OCI-M2 (cell line): Measurements from ENCODE around the gene BOD1L1.

Experiments
- DNase-seq: peaks from one replicate; lab custom pipeline; 2025; ENCODE audit not compliant: unreplicated experiment; lab: John Stamatoyannopoulos, UW

Gene BOD1L1

DNA sequence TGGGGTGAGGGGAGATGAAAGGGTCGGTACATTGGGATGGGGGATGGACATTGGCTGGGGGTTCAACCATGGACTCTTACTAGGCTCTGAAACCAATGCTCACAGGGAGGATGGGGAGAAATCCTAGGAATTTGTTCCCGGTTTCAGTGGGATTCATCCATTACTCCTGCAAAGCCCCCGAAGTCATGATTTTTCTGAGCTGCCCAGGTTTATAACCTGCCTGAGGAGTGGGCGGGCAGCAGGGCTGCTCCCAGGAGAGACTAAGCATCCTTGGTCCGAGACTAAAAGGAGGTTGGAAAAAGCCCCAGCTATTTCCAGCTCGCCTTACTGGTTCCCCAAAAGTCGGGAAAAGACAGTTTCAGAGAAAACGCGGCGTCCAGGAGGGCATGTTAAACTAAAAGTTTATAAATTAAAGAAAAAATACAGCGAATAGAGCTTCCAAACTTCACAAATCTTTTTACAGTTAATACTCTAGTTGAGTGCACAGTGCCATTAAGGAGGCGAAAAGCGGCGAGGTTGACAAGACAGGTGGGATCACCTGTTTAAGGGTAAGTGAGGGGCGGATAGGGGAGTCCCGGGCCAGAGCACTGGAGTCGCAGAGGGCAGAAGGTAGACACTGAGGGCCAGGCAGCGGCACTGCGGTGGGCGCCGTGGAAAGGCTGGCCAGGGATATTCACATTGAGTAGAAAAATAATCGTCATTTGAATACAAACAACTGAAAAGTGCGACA, 86.9 kb downstream of the BOD1L1 start:
- DNase-seq = no peak

DNA sequence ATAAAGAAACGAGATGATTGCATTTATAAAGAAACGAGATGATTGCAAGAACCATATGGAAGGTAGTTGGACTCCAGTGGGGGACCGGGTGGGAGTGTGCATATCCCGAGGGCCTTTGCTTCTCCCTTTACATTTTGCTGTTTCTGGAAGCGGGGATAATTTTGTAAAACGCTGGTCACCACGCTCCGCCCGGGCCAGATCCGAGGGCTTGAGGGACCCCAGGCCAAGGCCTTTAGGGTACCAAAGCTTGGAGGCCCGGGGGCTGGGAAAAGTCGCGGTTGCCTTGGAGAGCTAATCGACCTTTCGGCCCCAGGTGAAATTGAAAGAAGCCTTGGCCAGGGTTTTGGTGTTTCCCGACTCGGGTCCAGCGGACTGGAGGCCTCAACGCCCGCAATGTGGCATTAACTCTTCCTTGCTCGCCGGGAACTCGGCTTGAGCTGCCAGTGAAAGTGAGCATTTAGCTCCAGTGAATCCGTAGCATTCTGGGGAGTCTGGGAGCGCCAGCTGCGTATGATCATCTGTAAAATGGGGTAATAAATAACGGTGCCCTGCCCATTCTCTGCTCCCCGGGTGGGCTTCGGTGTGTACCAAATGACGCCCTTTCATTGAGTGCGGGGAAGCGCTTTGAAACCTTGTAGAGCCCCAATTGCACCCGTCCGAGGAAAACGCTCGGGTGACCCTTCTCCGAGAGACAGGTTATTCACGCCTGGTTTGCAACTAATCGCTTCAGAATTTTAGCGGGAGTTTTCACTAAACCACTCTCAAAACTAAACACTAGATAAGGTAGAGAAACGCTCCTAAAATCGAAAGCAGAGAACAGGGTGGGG, 87.7 kb downstream of the BOD1L1 start:
- DNase-seq = no peak

DNA sequence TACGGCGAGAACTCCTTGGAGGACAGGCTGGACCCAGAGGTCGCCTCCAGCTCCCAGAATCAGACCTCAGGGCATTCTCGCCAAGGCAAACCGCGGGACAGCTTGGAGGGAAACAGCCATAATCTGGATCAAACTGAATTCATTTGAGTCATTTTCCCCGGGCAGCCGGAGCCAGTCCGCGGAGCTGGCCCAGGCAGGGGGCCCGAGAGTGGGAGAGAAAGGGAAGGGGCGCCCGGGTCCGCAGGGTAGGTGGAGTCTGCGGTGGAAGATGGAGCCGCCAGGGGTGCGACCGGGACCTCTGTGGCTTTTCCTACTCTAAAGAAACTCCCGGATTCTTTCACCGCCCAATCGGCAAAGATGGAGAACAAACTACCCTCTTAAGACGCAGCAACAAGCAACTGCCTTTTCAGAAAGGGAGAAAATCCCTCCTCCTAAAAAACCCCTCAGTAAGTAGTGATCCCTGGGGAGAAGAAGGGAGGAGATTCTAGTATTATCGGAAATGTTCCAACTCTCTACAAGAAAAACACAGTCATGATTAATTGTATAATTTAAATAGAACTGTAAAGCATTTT, 88.4 kb downstream of the BOD1L1 start:
- no peak for DNase-seq

DNA sequence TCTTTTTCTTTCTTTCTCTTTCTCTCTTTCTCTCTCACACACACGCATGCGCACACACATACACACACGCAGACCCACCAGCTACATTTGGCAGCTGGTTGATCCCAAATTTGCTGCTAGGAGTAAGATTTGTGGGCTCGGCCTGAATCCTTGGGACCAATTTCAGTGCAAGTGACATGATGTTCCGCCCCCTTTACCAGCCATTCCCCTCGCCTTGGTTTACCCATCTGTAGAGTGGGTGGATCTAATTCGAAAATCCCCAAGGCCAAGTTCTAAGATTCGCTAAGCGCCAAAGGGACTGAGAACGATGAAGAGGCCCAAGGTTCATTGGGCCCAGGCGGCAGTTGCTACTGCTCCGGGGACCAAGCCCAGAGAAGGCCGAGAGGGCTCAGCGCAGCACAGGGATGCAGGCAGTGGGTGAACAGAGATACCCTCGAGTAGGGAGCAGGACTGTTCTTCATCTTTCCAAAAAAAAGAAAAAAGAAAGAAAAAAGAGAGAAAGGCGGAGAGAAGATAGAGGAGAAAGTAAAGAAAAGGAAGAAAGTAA, 89.0 kb downstream of the BOD1L1 start:
- DNase-seq = no peak

DNA sequence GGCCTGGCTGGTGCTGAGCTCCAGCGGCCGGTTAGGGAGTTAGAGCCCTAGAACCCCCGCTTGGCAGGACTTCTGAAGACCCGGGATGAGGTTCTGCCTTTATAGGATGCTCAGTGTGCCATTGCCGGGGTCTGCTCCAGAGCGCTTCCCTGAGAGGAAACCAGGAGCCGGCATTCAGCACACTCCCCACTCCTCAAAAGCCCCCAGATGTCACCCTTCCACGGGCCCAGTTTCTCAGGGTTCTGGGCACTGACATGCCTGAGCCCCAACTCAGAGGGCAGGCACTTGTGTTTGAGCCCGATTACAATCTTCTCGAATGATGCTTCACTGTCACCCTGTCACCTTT, 89.7 kb downstream of the BOD1L1 start:
- no peak for DNase-seq

DNA sequence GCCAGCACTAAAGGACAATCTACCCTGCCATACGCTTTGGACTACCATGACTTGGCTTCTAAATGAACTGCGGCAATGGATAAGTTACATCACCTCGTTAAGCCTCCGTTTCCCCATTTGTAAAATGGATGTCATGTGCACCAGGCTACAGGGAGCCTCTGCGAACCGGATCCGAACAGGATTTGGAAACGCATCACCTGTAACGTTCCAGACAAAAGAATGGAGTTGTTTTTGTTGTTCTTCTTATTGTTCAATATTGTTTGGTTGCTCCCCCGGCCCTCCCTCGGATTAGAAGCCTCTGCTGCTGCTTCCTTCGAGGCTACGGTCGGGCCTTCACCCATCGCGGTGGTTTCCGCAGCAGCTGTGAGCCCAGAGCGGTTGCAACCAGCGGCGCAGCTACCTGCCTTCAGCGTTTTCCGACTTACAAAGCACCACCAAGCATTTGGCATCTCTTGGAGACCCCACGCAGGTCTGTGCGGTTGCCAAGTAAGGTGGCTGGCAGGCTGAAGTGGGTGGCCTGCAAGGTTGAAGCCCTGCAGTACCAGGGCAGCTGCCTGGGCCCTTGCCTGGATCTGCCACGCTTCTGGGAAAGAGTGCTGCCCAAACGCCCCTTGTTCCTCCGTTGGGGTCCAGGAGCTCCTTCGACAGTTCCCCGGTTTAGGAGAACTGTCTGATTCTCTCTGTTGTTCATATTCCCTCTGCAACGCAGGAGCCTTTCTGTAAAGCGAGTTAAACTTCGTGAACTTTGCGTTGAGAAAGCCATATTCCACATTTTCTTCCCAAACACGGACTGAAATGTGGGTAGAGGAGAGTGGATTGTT, 90.3 kb downstream of the BOD1L1 start:
- no peak for DNase-seq

DNA sequence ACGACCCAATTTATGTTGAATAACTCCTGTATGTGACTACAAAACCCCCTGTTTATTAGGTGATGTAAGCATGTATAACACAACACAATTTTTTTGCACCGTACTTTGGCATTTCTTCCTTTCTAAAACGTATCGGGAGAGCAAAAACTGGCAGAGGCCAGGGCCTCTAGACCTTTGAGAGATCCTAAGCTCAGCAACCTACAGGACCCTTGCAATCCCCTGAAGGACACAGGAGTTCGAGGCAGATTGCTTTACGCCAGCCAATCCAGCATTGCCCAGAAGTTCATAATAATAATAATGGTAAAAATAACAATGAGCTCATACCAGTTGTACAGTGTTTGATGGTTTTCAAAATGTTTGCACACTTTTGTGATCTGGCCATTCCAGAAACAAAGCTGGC, 90.9 kb downstream of the BOD1L1 start:
- no peak for DNase-seq

DNA sequence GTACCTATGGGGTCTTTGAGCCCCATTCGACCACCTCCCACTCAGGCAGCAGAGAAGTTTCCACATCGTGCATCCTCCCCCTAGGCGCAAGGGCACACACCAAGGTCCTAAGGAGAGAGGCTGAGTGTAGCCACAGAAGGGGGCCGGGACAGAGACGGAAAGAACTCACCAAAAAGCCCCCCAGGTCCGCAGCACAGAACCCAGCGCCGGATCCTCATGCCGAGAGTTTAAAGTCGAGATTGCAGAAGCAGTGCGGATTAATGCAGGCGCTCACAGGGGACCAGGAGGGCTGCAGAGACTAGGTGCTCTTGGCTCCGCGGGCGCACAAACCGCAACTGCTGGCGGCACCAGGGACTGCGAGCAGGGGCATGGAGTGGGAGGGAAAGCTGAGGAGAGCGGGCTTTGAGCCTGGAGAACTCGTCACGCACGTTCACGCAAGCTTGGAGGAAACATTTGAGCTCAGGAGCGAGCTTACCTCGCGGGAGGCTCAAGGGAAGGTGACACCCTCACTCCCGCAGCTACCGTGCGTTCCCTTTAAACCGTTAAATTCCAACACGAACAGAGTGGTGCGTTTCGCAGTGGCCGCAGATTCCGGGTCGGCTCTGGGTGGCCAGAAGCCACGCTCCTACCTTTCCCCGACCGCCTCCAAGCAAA, 91.7 kb downstream of the BOD1L1 start:
- no peak for DNase-seq

DNA sequence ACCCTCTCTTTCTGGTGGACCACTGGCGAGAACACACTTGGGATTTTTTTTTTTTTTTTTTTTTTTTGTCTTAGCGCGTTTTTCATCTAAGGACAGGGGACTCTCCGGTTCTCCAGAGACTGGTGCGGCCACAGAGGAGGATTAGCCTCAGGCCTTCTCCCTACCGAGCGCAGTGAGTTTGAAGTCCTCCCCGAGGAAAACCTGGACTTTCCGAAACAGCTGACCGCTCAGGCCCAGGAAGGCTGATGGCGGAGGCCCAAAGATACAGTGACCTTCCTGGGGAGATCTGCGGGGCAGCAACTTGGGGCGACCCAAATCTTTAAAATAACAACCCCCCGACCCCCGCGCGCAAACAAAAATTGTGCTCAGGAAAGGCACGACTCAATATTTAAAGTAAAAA, 92.4 kb downstream of the BOD1L1 start:
- DNase-seq = no peak

DNA sequence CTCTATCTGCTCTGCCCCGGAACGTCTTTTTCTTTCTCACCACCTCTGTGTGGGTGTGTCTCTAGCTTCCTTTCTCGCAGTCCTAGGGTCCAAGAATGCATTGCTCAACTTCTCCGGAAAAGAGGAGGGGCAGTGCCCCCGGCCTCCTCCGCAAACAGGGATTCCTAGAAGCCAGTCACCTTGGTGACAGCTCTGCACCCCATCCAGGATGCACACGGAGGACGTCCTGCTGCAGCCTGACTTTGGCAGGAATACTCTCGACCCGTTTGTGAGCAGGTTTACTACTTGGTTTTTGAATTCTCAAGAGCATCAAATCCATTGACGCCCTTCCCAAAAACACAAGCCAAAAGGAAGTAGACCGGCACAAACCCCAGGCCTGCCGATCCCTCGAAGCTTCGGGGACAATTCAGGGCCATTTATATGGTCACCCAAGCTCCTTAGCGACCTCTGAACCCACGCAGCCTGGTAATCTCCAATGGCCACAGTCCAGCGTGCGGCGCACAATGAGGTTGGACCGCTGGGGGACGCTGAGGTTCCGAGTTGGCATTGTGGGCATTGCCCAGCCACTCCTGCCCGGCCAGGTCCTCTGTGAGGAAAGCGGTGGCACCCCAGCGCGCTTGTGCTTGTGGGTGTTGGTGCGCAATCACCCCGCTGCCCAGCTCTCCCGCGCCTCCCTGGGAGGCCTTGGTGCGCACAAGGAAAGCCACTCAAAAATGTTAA, 93.0 kb downstream of the BOD1L1 start:
- DNase-seq = no peak

DNA sequence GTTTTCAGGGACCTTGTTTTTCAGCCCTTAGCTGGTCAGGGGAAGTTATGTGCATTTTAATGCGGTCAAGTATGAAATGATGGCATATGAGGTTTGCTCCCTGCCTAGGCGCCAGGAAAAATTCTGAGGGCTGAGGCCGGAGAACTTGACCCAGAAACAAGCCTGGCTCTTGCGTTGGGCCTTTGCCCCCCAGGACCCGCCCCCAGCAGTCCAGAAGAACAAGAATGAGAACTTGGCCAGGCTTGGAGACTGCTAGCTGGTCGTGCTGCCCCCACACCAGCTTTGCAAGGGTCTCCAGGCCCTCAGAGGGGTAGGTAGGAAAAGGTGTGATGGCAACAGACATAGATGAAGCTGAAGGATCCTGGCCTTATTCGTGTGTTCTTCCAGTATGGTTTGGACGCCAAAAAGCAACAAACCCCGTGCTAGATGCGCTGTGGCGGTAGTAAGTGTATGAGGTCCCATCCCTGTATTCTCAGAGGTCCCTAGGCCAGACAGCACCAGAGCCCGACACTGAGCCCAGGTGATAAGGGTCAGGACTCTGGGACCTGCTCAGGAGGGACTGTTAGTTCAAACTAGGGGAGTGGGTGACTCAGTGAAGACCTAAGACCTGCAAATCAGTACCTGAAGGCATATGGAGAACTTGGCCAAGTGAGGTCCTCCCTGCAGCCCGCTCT, 93.7 kb downstream of the BOD1L1 start:
- DNase-seq = no peak

DNA sequence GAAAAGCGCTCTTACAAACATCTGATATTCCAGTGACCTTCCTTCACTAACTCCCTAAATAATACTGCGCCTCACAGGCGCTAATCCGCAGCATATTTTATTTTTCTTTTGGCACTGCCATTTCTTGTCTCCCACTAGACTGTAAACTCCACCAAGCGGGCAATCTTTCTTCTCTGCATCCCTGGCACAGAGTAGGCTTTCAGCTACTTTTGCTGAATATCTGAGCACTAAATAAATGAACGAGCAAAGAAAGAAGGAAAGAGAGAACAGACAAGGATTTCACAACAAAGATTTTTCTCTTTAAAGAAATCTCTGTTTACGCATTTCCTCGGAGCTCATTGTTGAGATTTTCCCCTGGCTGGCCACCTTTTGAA, 95.9 kb downstream of the BOD1L1 start:
- DNase-seq = no peak

DNA sequence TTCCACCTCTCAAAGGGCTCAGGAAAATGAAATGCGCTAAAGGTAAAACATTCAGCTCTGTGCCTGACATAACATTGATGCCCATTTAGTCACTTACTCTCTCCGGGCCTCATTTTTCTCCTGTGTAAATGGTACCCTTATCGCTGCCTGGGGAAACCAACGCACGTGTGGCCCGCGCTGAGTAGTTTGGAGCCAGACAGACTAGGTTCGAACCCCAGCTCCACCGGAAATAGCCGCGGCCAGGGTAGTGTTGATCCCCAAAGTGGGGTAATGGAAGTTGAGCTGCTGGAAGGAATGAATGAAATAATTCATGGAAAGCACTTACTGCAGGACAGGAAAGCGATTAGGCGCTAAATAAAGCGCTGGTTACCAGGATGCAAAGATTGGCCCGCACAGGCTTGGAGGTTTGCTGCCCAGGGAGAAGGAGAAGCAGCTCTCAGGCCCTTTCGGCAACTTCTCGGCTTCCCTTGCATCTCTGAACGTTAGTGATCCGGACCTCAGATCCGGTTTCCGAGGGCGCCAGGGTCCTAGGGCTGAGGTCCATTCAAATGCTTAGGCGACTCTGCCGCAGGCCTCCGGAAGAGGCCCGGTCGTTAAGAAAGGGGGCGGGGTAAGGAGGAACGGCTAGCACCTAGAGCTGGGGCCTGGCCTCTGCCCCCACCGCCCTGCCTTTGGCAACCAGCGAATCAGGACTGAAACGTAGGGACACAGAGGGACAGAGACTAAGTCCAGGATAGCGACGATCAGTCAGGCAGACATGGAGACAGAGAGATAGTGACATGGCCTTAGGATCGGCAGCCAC, 96.5 kb downstream of the BOD1L1 start:
- no peak for DNase-seq

DNA sequence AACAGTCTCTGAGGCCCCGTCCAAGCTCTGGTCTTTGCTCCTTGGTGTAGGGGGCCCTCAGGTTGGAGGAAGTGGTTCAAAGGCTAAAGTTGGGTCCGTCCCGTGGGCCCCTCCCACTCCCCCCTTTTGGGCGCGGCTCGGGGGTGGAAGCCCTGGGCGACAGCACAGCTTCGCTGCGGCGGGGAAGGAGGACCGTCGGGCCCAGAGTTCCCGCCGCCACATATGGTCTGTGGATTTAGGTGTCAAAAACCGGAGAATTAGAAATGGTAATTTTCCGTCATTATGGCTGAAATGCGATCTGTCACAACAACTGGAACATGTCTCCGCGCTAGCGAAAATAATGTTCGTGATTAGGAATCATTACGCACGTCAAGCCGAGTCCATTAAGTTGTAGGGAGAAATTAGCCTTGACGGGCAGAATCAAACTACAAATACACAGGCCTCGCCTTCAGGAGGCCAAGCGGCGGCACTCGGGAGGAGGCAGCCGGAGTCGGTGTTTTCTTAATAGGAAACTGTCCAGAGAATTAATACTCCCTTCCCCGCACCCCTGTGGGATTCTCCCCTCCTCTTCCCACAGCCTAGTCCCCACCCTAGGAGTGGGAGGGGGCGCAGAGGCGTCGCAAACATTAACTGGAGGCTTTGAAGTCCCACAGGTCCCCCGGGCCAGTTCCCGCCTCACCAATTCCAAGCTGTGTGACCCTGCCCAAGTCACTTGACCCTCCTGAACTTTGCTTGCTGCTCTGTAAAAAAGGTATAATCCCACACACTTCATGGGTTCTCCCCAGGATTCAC, 98.2 kb downstream of the BOD1L1 start:
- no peak for DNase-seq

DNA sequence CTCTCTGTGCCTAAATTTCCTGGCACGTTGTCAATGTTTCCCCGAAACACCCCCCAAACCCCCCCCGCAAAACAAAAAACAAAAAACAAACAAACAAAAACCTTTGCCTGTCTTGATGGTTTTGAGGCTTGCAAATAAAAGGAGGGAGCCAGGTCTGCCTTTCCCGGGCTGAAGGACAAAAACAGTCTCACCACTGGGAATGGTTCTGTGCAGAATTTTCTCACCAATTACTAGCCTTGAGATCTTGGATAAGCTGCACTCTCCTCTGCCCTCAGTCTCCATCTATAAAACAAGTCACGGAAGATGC, 98.8 kb downstream of the BOD1L1 start:
- DNase-seq = no peak

DNA sequence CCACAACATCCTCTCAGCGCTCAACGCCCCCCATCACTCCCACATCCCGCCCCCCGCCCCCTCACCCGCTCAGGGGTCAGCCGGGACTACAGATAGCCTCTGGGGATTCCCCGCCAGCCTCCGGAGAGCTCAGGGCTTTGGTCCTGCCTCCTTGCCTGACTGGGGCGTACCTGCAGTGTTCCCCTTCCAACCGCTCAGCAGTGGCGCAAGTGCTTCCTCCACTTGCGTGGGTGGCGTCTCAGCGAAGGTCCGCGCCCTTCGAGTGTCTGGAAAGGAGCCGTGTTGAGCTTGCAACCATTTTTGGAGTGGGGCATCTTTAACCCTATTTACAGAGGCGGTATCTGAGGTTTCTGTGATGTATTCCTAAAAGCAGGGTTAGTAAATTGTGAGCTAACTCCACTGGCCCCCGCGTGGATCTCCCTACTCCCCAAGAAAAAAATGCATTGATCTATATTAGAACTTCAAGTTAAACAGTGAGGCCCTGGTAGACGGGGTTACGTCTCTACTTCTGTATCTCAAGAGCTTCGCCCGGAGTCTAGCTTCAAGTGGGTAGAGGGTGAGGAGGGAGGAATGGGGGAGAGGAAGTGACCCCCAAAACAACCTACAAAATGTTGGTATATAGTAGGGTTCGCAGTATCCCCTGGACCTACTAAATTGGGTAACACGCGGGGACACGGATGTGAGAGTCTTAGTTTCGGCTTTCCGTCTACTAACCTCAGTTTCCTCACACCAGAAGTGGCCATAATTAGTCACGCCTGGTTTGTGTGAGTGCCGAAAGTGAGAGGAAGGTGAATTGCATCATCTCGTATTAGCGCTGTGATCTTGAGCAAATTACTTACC, 99.3 kb downstream of the BOD1L1 start:
- no peak for DNase-seq
